ENCODE measurements around the gene CTNNBL1. TPM values are rescaled to one million over a fixed set of nuclear protein-coding genes. Genes with fewer than 3 reads are reported as not detected.

The CTNNBL1 gene
- total RNA-seq, 4 donors from 2014 or later = 40.4 to 54.3 (median 44.7) TPM

- DNase-seq (ENCODE audit: extremely low spot score) = no peak
- TF ChIP-seq POLR2AphosphoS5 (IDR thresholded peaks at IDR 0.05) (no peak), EP300 (IDR thresholded peaks at IDR 0.05) (no peak), CTCF (IDR thresholded peaks at IDR 0.05) (no peak), POLR2A (IDR thresholded peaks at IDR 0.05; ENCODE audit: low read depth) (no peak)
These were observed 44.0 kb upstream of the CTNNBL1 start for GRCh38 chr20:37649676-37650370.

GRCh38 chr20:37650661-37651060 is 43.2 kb upstream of the CTNNBL1 start:
- WGBS = 88% methylated on average over 3 of the region's 3 CpGs
- no peak overlapping the region for H3K4me3 ChIP-seq
- no peaks in the 10 kb centered on the region for H3K36me3 ChIP-seq
- no peak for DNase-seq (ENCODE audit: extremely low spot score)
- peaks cover 0 to 26% (median 0%) of the 10 kb centered on the region in 4 donors for H3K27me3 ChIP-seq
- no peak overlapping the region for H3K27ac ChIP-seq (replicated peaks in 1 of 4)
- TF ChIP-seq POLR2AphosphoS5 (IDR thresholded peaks at IDR 0.05) = no peak
- TF ChIP-seq CTCF (IDR thresholded peaks at IDR 0.05) = no peak
- intact Hi-C loops (cut with DNase I) = no loop called here
- no peaks in the 10 kb centered on the region for H3K4me1 ChIP-seq
- no peaks in the 10 kb centered on the region for H3K9me3 ChIP-seq

More at GRCh38 chr20:37649676-37650370, 44.0 kb upstream of the CTNNBL1 start:
- intact Hi-C loops (cut with DNase I) = no loop called here
- WGBS = 51% methylated on average over 9 of the region's 9 CpGs
- H3K27me3 ChIP-seq = peaks cover 0 to 34% (median 0%) of the 10 kb centered on the region in 4 donors
- no peaks in the 10 kb centered on the region for H3K9me3 ChIP-seq
- no peaks in the 10 kb centered on the region for H3K36me3 ChIP-seq
- H3K4me3 ChIP-seq = no peak overlapping the region
- no peaks in the 10 kb centered on the region for H3K4me1 ChIP-seq
- no peak overlapping the region for H3K27ac ChIP-seq (replicated peaks in 1 of 4)

GRCh38 chr20:37651932-37652331 is 41.9 kb upstream of the CTNNBL1 start:
- 35% methylated on average over 4 of the region's 5 CpGs for WGBS
- Histone ChIP-seq H3K9me3 (no peaks in the 10 kb centered on the region), H3K27me3 (peaks cover 0 to 26% (median 0%) of the 10 kb centered on the region in 4 donors), H3K4me1 (no peaks in the 10 kb centered on the region), H3K36me3 (no peaks in the 10 kb centered on the region), H3K4me3 (no peak overlapping the region), H3K27ac (replicated peaks in 1 of 4) (no peak overlapping the region)
- intact Hi-C loops (cut with DNase I) = no loop called here
- DNase-seq (ENCODE audit: extremely low spot score) = no peak
- TF ChIP-seq POLR2AphosphoS5 (IDR thresholded peaks at IDR 0.05) = no peak
- no peak for TF ChIP-seq EP300 (IDR thresholded peaks at IDR 0.05)
- TF ChIP-seq CTCF (IDR thresholded peaks at IDR 0.05) = peak in 2 of 3 experiments; percentile 14 to 30

- Histone ChIP-seq H3K4me1 (no peaks in the 10 kb centered on the region), H3K36me3 (no peaks in the 10 kb centered on the region), H3K27me3 (peaks cover 0 to 3% (median 0%) of the 10 kb centered on the region in 4 donors), H3K27ac (replicated peaks in 1 of 4) (no peak overlapping the region), H3K9me3 (no peaks in the 10 kb centered on the region), H3K4me3 (no peak overlapping the region)
- intact Hi-C loops (cut with DNase I) = no loop called here
- TF ChIP-seq POLR2A (IDR thresholded peaks at IDR 0.05; ENCODE audit: low read depth) (no peak), CTCF (IDR thresholded peaks at IDR 0.05) (no peak), POLR2AphosphoS5 (IDR thresholded peaks at IDR 0.05) (no peak), EP300 (IDR thresholded peaks at IDR 0.05) (no peak)
- 89% methylated on average over 6 of the region's 6 CpGs for WGBS
- DNase-seq (ENCODE audit: extremely low spot score) = no peak
These were observed 36.9 kb upstream of the CTNNBL1 start for GRCh38 chr20:37656945-37657344.

Data from esophagus muscularis mucosa (tissue), 4 donors.